GM19328 (cell line): ENCODE measurements around the gene FEN1.

Experiments used
- ATAC-seq: cut with Tn5 transposase; IDR thresholded peaks from one replicate; pipeline ENCODE4 v1.9.1; 2021; ENCODE audit warnings: mild to moderate bottlenecking, moderate library complexity; ENCODE audit not compliant: unreplicated experiment

Gene FEN1

GRCh38 chr11:61838501-61838900, 45.8 kb downstream of the FEN1 start:
- ATAC-seq: no peak

GRCh38 chr11:61838921-61839320, 46.2 kb downstream of the FEN1 start:
- no peak for ATAC-seq

GRCh38 chr11:61839742-61840141, 47.0 kb downstream of the FEN1 start:
- no peak for ATAC-seq

- no peak for ATAC-seq
Measured at GRCh38 chr11:61840371-61840770, 47.7 kb downstream of the FEN1 start.

- no peak for ATAC-seq
Measured at GRCh38 chr11:61841636-61842527, 49.2 kb downstream of the FEN1 start.

- no peak for ATAC-seq
Measured at GRCh38 chr11:61842528-61842820, 49.8 kb downstream of the FEN1 start.

GRCh38 chr11:61844909-61845565, 52.3 kb downstream of the FEN1 start:
- ATAC-seq: no peak

- ATAC-seq: no peak
Measured at GRCh38 chr11:61846362-61847020, 53.8 kb downstream of the FEN1 start.
